SU-DHL-6 (cell line): Measurements from ENCODE around the gene NOS3.

Source experiments
- H2AFZ ChIP-seq: fragments of 200-600 bp; sonication (generic); 2 replicates; pipeline ENCODE4 v1.6.1; 2014; ENCODE audit warnings: low read depth, mild to moderate bottlenecking, moderate library complexity, mixed read lengths, antibody characterized with exemption, low read length; ENCODE audit not compliant: severe bottlenecking
- H3F3A ChIP-seq: fragments of 200-600 bp; shearing (Covaris generic); 2 replicates; pipeline ENCODE4 v1.6.0; 2016; ENCODE audit warnings: antibody characterized with exemption, mild to moderate bottlenecking; ENCODE audit not compliant: insufficient read depth
- H3K27ac ChIP-seq: fragments of 200-600 bp; sonication (generic); 2 replicates; pipeline ENCODE4 v1.5.1; 2016; ENCODE audit warnings: low read depth, mild to moderate bottlenecking, low read length, moderate library complexity, mixed read lengths
- H3K27me3 ChIP-seq: fragments of 200-600 bp; sonication (generic), shearing (Covaris generic); 2 replicates; pipeline ENCODE4 v1.6.0; 2014; ENCODE audit warnings: mild to moderate bottlenecking, low read length
- H3K36me3 ChIP-seq: fragments of 200-600 bp; sonication (generic); 2 replicates; pipeline ENCODE4 v1.6.1; 2014; ENCODE audit warnings: mild to moderate bottlenecking, low read length, mixed read lengths
- H3K4me2 ChIP-seq: fragments of 300-600, 200-600 bp; shearing (Covaris generic), sonication (generic); 2 replicates; pipeline ENCODE4 v1.6.0; 2014; ENCODE audit warnings: low read length, low read depth, mild to moderate bottlenecking; ENCODE audit not compliant: poor library complexity, severe bottlenecking
- H3K4me3 ChIP-seq: fragments of 200-600 bp; sonication (generic); 2 replicates; pipeline ENCODE4 v1.5.1; 2014; ENCODE audit warnings: antibody characterized with exemption, low read length, mild to moderate bottlenecking, mixed read lengths; ENCODE audit not compliant: insufficient read depth, poor library complexity, severe bottlenecking
- H3K79me2 ChIP-seq: fragments of 200-600 bp; sonication (generic); 2 replicates; pipeline ENCODE4 v1.6.1; 2014; ENCODE audit warnings: mild to moderate bottlenecking, low read length, moderate library complexity; ENCODE audit not compliant: insufficient read depth
- H3K9ac ChIP-seq: fragments of 200-600 bp; sonication (generic); 2 replicates; pipeline ENCODE4 v1.7.0; 2014; ENCODE audit warnings: mild to moderate bottlenecking, low read length
- H3K9me2 ChIP-seq: fragments of 200-600 bp; sonication (generic); replicated peaks from 2 replicates; pipeline ENCODE4 v1.6.1; 2014; ENCODE audit warnings: low read length; ENCODE audit not compliant: insufficient read depth
- H3K9me3 ChIP-seq: fragments of 200-600 bp; sonication (generic); 2 replicates; pipeline ENCODE4 v1.6.1; 2014; ENCODE audit warnings: low read length, mixed read lengths; ENCODE audit not compliant: insufficient read depth
- H4K20me1 ChIP-seq: fragments of 200-600 bp; sonication (generic); 2 replicates; pipeline ENCODE4 v1.6.1; 2014; ENCODE audit warnings: low read depth, mild to moderate bottlenecking, antibody characterized with exemption, low read length, moderate library complexity, mixed read lengths
- CTCF ChIP-seq: fragments of 200-600 bp; sonication (generic); IDR thresholded peaks from one replicate; pipeline ENCODE4 v1.5.1; 2017; ENCODE audit warnings: antibody characterized with exemption, mild to moderate bottlenecking, low read length, moderate library complexity; ENCODE audit not compliant: insufficient read depth, poor library complexity, severe bottlenecking
- EZH2phosphoT487 ChIP-seq: fragments of 200-600 bp; sonication (generic), shearing (Covaris generic); conservative IDR thresholded peaks from 2 replicates; pipeline ENCODE4 v1.6.1; 2018; ENCODE audit warnings: mild to moderate bottlenecking, antibody characterized with exemption, low read length, moderate library complexity, mixed read lengths

The NOS3 gene

DNA sequence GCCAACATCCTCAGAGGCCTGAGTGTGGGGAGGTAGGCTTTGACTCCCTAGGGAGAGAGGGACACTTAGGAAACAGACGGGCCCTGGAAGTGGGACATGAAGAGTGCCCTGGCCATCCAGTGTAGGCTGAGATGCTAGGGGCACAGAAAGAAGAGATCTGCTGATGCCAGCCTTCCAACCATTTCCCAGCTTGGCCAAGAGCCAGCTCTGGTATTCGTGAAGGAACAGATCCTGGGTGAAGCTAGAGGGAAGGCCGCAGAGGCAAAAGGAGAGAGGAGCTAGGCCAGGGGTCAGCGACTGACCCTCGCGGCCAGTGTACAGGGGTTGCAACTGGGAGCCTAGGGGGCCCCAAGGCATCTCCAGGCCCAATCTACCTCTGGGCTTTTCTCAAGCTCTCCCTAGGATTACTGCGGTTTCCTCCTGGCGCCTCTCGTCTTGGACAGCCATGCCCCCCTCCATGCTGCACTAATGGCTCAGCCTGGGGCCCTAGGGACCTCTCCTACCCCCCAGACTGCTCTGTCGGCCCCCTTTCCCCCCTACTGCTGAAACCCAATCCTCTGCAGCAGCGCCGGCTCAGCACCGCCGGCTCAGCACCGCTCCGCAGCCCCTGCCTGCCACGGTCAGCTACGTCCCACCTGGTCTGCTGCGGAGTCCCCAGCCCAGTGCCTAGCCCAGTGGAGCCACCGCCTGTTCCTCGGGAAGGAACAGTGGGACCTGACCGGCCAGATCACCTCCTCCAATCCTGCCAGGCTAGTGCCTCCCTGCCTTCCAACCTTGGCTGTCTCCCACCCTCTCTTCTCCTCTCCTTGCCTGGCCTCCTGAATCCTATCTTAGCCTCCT is 57.4 kb downstream of the NOS3 start, which contains the start of gene ASIC3:
Gene ASIC3, plus strand, starts transcription at position 556 of the 840 bp plus-strand sequence. CDS start 355 bp downstream, outside the sequence.
- no peak within 1 kb of the TSS for H3K4me3 ChIP-seq
- H4K20me1 ChIP-seq, result no peaks in the 10 kb centered on the region
- H2AFZ ChIP-seq, result no peak within 1 kb of the TSS
- TF ChIP-seq EZH2phosphoT487 (no peak), CTCF (no peak)
- H3K9me2 ChIP-seq, result no peaks in the 10 kb centered on the region
- no peaks in the 10 kb centered on the region for H3F3A ChIP-seq
- H3K9me3 ChIP-seq, result no peaks in the 10 kb centered on the region
- no peaks in the 10 kb centered on the region for H3K79me2 ChIP-seq
- no peaks in the 10 kb centered on the region for H3K36me3 ChIP-seq
- H3K9ac ChIP-seq, result no peak within 1 kb of the TSS
- H3K4me2 ChIP-seq, result no peak within 1 kb of the TSS
- no peak within 1 kb of the TSS for H3K27ac ChIP-seq
- no peaks in the 10 kb centered on the region for H3K27me3 ChIP-seq

DNA sequence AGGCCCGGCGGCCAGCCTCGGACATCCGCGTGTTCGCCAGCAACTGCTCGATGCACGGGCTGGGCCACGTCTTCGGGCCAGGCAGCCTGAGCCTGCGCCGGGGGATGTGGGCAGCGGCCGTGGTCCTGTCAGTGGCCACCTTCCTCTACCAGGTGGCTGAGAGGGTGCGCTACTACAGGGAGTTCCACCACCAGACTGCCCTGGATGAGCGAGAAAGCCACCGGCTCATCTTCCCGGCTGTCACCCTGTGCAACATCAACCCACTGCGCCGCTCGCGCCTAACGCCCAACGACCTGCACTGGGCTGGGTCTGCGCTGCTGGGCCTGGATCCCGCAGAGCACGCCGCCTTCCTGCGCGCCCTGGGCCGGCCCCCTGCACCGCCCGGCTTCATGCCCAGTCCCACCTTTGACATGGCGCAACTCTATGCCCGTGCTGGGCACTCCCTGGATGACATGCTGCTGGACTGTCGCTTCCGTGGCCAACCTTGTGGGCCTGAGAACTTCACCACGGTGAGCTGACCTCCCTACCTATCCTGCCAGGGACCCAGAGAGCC is 58.2 kb downstream of the NOS3 start:
- Histone ChIP-seq H3K9ac (no peak overlapping the region), H3F3A (no peaks in the 10 kb centered on the region), H3K9me2 (no peaks in the 10 kb centered on the region), H3K4me3 (no peak overlapping the region), H4K20me1 (no peaks in the 10 kb centered on the region), H3K79me2 (no peaks in the 10 kb centered on the region), H3K36me3 (no peaks in the 10 kb centered on the region), H3K4me2 (no peak overlapping the region), H3K9me3 (no peaks in the 10 kb centered on the region), H3K27ac (no peak overlapping the region), H2AFZ (no peak overlapping the region), H3K27me3 (no peaks in the 10 kb centered on the region)
- TF ChIP-seq EZH2phosphoT487 (no peak), CTCF (no peak)

DNA sequence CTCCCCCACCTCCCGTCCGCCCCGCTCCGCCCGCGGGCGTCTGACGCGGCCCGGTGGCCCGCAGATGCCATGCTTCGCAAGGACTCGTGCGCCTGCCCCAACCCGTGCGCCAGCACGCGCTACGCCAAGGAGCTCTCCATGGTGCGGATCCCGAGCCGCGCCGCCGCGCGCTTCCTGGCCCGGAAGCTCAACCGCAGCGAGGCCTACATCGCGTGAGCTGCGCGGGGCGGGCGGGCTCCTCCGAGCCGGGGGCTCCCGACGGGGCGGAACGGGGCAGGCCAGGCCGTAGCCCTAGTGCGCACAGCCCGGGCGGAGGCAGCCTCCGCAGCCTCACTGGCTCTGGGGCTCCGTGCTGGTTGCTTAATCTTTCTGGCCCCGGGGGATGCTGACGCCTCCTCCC is 60.3 kb downstream of the NOS3 start:
- no peak overlapping the region for H3K4me2 ChIP-seq

More for the DNA sequence above, 60.3 kb downstream of the NOS3 start:
- no peaks in the 10 kb centered on the region for H4K20me1 ChIP-seq
- H3K27ac ChIP-seq, result no peak overlapping the region
- H3F3A ChIP-seq, result no peaks in the 10 kb centered on the region
- no peaks in the 10 kb centered on the region for H3K79me2 ChIP-seq
- H3K36me3 ChIP-seq, result no peaks in the 10 kb centered on the region
- no peaks in the 10 kb centered on the region for H3K9me2 ChIP-seq
- no peak overlapping the region for H3K4me3 ChIP-seq
- H3K27me3 ChIP-seq, result no peaks in the 10 kb centered on the region
- no peak overlapping the region for H2AFZ ChIP-seq
- no peak for TF ChIP-seq CTCF
- no peaks in the 10 kb centered on the region for H3K9me3 ChIP-seq
- H3K9ac ChIP-seq, result no peak overlapping the region
